ENCODE measurements around the gene GGT1.

DNA sequence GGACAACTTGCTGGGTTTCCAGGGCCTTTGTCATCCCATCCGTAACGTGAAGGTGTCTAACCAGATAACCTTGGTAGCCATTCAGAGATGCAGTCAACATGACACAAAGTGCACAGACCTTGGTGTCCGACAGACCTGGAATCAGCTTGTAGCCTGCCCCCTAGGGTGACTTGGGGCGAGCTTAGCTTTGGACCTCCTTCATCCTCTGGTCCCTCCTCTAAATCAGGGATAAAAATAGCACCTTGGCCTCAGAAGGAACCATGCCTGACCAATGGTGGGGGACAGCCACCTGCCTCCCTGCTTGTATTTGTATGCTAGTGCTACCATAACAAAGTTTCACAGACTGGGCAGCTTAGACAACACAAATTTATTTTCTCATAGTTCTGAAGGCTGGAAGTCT is 43.5 kb upstream of the GGT1 start:
- TF ChIP-seq POLR2A (IDR thresholded peaks at IDR 0.05; ENCODE audit: low read length), result no peak
- TF ChIP-seq GATA1 (IDR thresholded peaks at IDR 0.05; ENCODE audit: low read depth, low read length), result no peak

Measured in erythroblast (primary cell).